Stimulated activated CD4-positive, alpha-beta T cell treated with anti-CD3 and anti-CD28 coated beads, TNF-alpha, amount 100 ng/mL, for 24 hours (primary cell): Measurements from ENCODE around the gene DAB2IP.

Experiments
- DNase-seq, 3 experiments: peaks; one replicate each; pipeline ENCODE4 v3.0.0-alpha.2; 2020; ENCODE audit warnings: low read depth in 3 of 3

Gene DAB2IP

GRCh38 chr9:121743441-121744001 is 92.1 kb downstream of the DAB2IP start:
- no peak for DNase-seq

GRCh38 chr9:121744002-121744686 is 92.7 kb downstream of the DAB2IP start:
- peak in 1 of 3 experiments; percentile 21 for DNase-seq

- DNase-seq, result no peak
These were observed 93.4 kb downstream of the DAB2IP start for GRCh38 chr9:121744687-121745395.

GRCh38 chr9:121745396-121745695 is 93.9 kb downstream of the DAB2IP start:
- no peak for DNase-seq

GRCh38 chr9:121746411-121746810 is 95.0 kb downstream of the DAB2IP start:
- no peak for DNase-seq

- no peak for DNase-seq
These were observed 95.4 kb downstream of the DAB2IP start for GRCh38 chr9:121746866-121747265.

GRCh38 chr9:121748074-121748473 is 96.6 kb downstream of the DAB2IP start:
- DNase-seq, result no peak

GRCh38 chr9:121748727-121749423 is 97.4 kb downstream of the DAB2IP start:
- DNase-seq, result no peak

- DNase-seq, result no peak
These were observed 98.2 kb downstream of the DAB2IP start for GRCh38 chr9:121749614-121750013.

GRCh38 chr9:121750259-121750714 is 98.9 kb downstream of the DAB2IP start:
- no peak for DNase-seq

- DNase-seq, result no peak
These were observed 99.5 kb downstream of the DAB2IP start for GRCh38 chr9:121750715-121751623.

- no peak for DNase-seq
These were observed 100.4 kb downstream of the DAB2IP start for GRCh38 chr9:121751686-121752445.

- DNase-seq, result no peak
These were observed 101.5 kb downstream of the DAB2IP start for GRCh38 chr9:121752929-121753328.

GRCh38 chr9:121753802-121754654 is 102.6 kb downstream of the DAB2IP start:
- no peak for DNase-seq

- no peak for DNase-seq
These were observed 103.4 kb downstream of the DAB2IP start for GRCh38 chr9:121754655-121755436.

- DNase-seq, result no peak
These were observed 104.1 kb downstream of the DAB2IP start for GRCh38 chr9:121755581-121755980.

GRCh38 chr9:121756474-121757280 is 105.2 kb downstream of the DAB2IP start:
- no peak for DNase-seq

GRCh38 chr9:121757281-121757585 is 105.8 kb downstream of the DAB2IP start:
- DNase-seq, result no peak
